ENCODE results near the gene CARMIL3. TPM values are rescaled to one million over a fixed set of nuclear protein-coding genes. Genes with fewer than 3 reads are reported as not detected.
A peak's percentile ranks its signal among the peaks of the same experiment; 100 is the strongest.

The CARMIL3 gene
- total RNA-seq, 4 donors from 2014 or later = 0.63 to 1.3 (median 0.99) TPM

DNA sequence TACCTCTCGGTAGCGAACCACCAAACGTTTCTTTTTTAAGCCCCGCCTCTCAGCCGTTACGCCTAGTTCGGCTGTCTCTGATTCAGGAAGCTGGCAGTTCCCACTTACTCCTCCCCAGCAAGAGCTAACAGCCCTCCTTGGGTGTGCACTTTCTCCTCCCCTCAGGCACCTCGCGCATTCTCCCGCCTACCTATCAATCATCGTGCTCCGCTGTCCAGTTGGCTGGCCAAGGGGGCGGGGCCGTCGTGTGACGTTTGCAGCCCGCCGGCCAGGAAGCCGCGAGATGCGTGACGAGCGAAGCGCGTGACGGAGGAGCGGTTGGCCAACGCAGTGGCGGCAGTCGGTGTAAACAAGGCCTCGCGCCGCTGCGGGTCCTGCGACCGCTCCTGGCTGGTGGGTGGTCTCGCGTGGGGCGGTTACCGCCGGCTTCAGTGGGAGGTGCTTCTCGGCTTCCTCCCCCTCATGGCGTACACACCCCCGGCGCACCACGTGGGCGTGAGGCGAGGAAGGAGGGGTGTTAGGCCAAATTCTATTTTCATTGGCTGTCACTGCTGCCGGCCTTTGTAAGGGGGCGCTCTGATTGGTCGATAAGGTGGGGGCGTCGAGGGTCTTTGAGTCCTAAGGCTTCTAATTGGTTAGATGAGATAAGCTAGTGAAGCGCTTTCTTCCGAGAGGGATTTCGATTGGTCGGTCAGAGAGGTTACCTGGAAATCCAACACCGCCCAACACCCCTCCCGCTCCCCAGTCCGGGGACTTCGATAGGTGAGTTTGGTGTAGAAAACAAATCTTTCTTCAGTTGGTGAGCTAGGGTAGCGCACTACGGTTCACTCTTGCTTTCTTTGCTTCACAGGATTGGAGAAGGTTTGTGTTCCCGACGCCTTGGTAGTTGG is 63.0 kb downstream of the CARMIL3 start, which contains the start of the genes DCAF11 and NRL:
Gene DCAF11 (plus strand): TSS at position 246 of the 890 bp plus-strand sequence. CDS start 818 bp downstream, outside the sequence.
Gene NRL (minus strand): TSS at position 418 of the 890 bp plus-strand sequence. CDS start 32,101 bp downstream, outside the sequence.
- Histone ChIP-seq H3K27me3 (no peaks in the 10 kb centered on the region), H3K4me1 (peaks cover 13 to 14% of the 10 kb centered on the region in 2 donors), H3K4me3 (replicated peaks in 1 of 3) (peak within 1 kb of the TSS; percentile 63 to 97 (median 90)), H3K27ac (peak within 1 kb of the TSS; percentile 98 to 100 (median 99)), H3K36me3 (peaks cover 16 to 25% of the 10 kb centered on the region in 2 donors), H3K9me3 (no peaks in the 10 kb centered on the region)
- WGBS, 2 donors = 0% methylated on average over 32 to 45 of the region's 65 CpGs
- TF ChIP-seq, protein P1, sequence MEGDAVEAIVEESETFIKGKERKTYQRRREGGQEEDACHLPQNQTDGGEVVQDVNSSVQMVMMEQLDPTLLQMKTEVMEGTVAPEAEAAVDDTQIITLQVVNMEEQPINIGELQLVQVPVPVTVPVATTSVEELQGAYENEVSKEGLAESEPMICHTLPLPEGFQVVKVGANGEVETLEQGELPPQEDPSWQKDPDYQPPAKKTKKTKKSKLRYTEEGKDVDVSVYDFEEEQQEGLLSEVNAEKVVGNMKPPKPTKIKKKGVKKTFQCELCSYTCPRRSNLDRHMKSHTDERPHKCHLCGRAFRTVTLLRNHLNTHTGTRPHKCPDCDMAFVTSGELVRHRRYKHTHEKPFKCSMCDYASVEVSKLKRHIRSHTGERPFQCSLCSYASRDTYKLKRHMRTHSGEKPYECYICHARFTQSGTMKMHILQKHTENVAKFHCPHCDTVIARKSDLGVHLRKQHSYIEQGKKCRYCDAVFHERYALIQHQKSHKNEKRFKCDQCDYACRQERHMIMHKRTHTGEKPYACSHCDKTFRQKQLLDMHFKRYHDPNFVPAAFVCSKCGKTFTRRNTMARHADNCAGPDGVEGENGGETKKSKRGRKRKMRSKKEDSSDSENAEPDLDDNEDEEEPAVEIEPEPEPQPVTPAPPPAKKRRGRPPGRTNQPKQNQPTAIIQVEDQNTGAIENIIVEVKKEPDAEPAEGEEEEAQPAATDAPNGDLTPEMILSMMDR (IDR thresholded peaks at IDR 0.05) = no peak
- TF ChIP-seq POLR2A (IDR thresholded peaks at IDR 0.05) = peak; percentile 41 to 66
- intact Hi-C loops (cut with DNase I) = no loop called here
- DNase-seq = peak; percentile 99

DNA sequence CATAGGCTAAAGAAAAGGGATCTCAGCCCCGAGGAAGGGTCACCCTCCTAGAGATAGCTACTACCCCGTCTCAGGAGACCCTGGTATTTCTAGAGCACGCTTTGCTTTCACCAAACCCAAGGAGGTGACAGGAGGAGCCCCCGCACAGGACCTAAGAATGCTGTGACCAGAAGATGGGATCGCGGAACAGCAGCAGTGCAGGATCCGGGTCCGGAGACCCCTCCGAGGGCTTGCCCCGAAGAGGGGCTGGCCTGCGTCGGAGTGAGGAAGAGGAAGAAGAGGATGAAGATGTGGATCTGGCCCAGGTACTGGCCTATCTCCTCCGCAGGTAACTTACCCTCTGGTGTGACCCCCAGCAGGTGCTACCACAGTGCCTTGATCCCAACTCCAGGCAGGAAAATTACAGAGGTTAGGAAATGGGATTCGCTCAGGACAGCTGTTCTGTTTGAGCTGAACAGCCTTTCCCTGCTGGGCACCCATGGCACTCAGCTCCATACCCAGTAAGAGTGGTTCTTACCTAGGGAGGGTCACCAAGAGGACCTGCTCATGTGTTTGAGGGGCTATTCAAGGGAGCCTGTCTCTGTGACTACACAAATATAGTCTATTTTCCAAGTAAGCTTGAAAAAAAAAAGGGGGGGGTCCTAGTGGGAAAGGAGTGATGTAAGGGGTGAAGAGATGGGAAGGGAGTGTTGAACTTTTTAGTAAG is 63.8 kb downstream of the CARMIL3 start:
- TF ChIP-seq, protein P1 (IDR thresholded peaks at IDR 0.05) = no peak
- no peak for TF ChIP-seq POLR2A (IDR thresholded peaks at IDR 0.05)
- Histone ChIP-seq H3K9me3 (no peaks in the 10 kb centered on the region), H3K4me3 (replicated peaks in 1 of 3) (peak overlapping the region; percentile 60 to 82 (median 63)), H3K27me3 (no peaks in the 10 kb centered on the region), H3K4me1 (peaks cover 13 to 14% of the 10 kb centered on the region in 2 donors), H3K27ac (peak overlapping the region; percentile 11 to 100 (median 98)), H3K36me3 (peaks cover 24 to 31% of the 10 kb centered on the region in 2 donors)
- WGBS, 2 donors = 3% methylated on average over 10 to 14 of the region's 14 CpGs
- no peak for DNase-seq
- intact Hi-C loops (cut with DNase I) = no loop called here

DNA sequence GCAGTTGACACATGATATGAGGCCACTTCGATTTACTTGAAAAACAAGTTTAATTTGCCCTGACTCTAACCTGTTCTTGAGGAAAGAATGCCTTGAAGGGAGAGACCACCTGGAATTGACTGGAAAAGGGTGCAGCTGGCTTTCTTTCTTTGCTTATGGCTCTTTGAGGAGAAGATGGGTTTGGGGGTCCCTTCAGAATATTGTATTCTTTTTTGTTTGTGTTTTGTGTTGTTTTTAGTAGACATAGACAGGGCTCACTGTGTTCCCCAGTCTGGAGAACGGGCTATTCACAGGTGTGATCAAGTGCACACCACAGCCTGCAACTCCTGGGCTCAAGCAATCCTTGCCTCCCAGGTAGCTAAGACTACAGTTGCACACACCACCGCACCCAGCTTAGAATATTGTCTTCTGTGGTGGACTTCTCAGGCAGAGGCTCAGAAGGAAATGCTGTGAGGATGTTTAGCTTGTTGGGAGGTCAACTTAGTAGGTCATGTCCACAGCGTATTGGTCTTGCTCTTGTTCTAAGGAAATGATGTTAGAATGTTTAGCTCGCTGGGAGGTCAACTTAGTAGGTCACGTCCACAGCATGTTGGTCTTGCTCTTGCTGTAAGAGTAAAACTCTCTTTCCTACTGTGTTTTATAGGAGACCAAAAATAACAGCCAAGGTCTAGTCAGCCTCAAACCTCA is 64.5 kb downstream of the CARMIL3 start:
- intact Hi-C loops (cut with DNase I) = no loop called here
- Histone ChIP-seq H3K27me3 (no peaks in the 10 kb centered on the region), H3K4me1 (peaks cover 13 to 14% of the 10 kb centered on the region in 2 donors), H3K4me3 (replicated peaks in 1 of 3) (peak overlapping the region in 2 of 3 donors; percentile 60 to 63), H3K36me3 (peaks cover 31 to 38% of the 10 kb centered on the region in 2 donors), H3K27ac (no peak overlapping the region), H3K9me3 (no peaks in the 10 kb centered on the region)
- WGBS, 2 donors = 58 to 76% methylated on average over 6 of the region's 6 CpGs
- no peak for DNase-seq
- TF ChIP-seq POLR2A (IDR thresholded peaks at IDR 0.05) = no peak
- TF ChIP-seq, protein P1 (IDR thresholded peaks at IDR 0.05) = no peak

DNA sequence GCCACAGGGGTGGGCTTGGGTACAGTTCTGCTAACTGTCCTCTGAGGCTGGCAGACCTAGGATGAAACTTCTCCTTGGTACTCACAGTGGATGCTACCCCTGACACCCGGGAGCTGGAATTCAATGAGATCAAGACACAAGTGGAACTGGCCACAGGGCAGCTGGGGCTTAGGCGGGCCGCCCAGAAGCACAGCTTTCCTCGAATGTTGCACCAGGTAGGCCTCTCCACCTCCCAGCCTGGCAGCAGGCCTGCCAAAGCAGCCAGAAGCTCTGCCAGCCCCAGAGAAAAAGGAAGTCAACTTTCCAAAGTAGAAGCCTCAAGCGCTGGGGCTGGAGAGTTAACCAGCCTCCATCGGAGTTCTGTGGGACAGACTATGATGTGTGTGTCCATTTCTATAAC is 65.4 kb downstream of the CARMIL3 start:
- H3K36me3 ChIP-seq = peaks cover 40 to 47% of the 10 kb centered on the region in 2 donors
- H3K27ac ChIP-seq = no peak overlapping the region
- TF ChIP-seq, protein P1 (IDR thresholded peaks at IDR 0.05) = no peak
- TF ChIP-seq POLR2A (IDR thresholded peaks at IDR 0.05) = no peak
- peaks cover 13 to 14% of the 10 kb centered on the region in 2 donors for H3K4me1 ChIP-seq
- intact Hi-C loops (cut with DNase I) = no loop called here
- WGBS, 2 donors = 90% methylated on average over 6 of the region's 6 CpGs
- H3K4me3 ChIP-seq (replicated peaks in 1 of 3) = no peak overlapping the region
- H3K9me3 ChIP-seq = no peaks in the 10 kb centered on the region
- DNase-seq = no peak
- no peaks in the 10 kb centered on the region for H3K27me3 ChIP-seq

Other genes with a start within 250 kb of the CARMIL3 start
- gene DHRS4, start 98.2 kb upstream of the CARMIL3 start, total RNA-seq = 10 to 100 TPM; 19.2 to 55.7 (median 37.7) TPM
- gene DHRS4L2, start 63.1 kb upstream of the CARMIL3 start, total RNA-seq = 10 to 100 TPM in 2 of 4 donors, 1 to 10 TPM in 2; 4.7 to 27.1 (median 12.6) TPM
- gene CPNE6, start 19.6 kb downstream of the CARMIL3 start, total RNA-seq = under 1 TPM in 1 of 4 donors, not detected in 3; 0.29 TPM
- 10 to 100 TPM; 29.8 to 47.4 (median 39.3) TPM for gene PCK2, start 42.3 kb downstream of the CARMIL3 start, total RNA-seq
- gene DCAF11, start 62.8 kb downstream of the CARMIL3 start, total RNA-seq = 100 to 1,000 TPM in 3 of 4 donors, 10 to 100 TPM in 1; 90.6 to 155 (median 132) TPM
- 10 to 100 TPM in 2 of 4 donors, 1 to 10 TPM in 2; 2.1 to 11.7 (median 8.4) TPM for gene NRL, start 62.9 kb downstream of the CARMIL3 start, total RNA-seq
- gene FITM1, start 78.7 kb downstream of the CARMIL3 start, total RNA-seq = 1 to 10 TPM in 2 of 4 donors, under 1 TPM in 1, not detected in 1; 0.63 to 3.5 (median 2.7) TPM
- 100 to 1,000 TPM; 117 to 193 (median 186) TPM for gene PSME1, start 84.2 kb downstream of the CARMIL3 start, total RNA-seq
- gene EMC9, start 89.6 kb downstream of the CARMIL3 start, total RNA-seq = 10 to 100 TPM in 3 of 4 donors, 1 to 10 TPM in 1; 8.3 to 25.5 (median 16.9) TPM
- 10 to 100 TPM; 31.3 to 66.6 (median 47.5) TPM for gene PSME2, start 94.6 kb downstream of the CARMIL3 start, total RNA-seq
- 100 to 1,000 TPM in 1 of 4 donors, 10 to 100 TPM in 3; 30.6 to 106 (median 67.6) TPM for gene RNF31, start 95.5 kb downstream of the CARMIL3 start, total RNA-seq
- gene IRF9, start 109.3 kb downstream of the CARMIL3 start, total RNA-seq = 10 to 100 TPM; 55.1 to 92.3 (median 70.0) TPM
- 1 to 10 TPM; 4.1 to 7.1 (median 5.4) TPM for gene REC8, start 120.1 kb downstream of the CARMIL3 start, total RNA-seq
- gene IPO4, start 136.8 kb downstream of the CARMIL3 start, total RNA-seq = 10 to 100 TPM; 28.1 to 49.0 (median 31.3) TPM
- 100 to 1,000 TPM in 3 of 4 donors, 10 to 100 TPM in 1; 92.0 to 114 (median 107) TPM for gene TM9SF1, start 143.4 kb downstream of the CARMIL3 start, total RNA-seq
- gene TSSK4, start 153.7 kb downstream of the CARMIL3 start, total RNA-seq = not detected
- gene CHMP4A, start 161.5 kb downstream of the CARMIL3 start, total RNA-seq = 10 to 100 TPM; 26.5 to 60.2 (median 46.2) TPM
- gene MDP1, start 164.1 kb downstream of the CARMIL3 start, total RNA-seq = 10 to 100 TPM; 13.1 to 55.9 (median 25.4) TPM
- gene NEDD8, start 180.4 kb downstream of the CARMIL3 start, total RNA-seq = 100 to 1,000 TPM; 149 to 317 (median 172) TPM
- 100 to 1,000 TPM in 2 of 4 donors, 10 to 100 TPM in 2; 68.8 to 237 (median 110) TPM for gene GMPR2, start 180.9 kb downstream of the CARMIL3 start, total RNA-seq
- gene TINF2, start 190.6 kb downstream of the CARMIL3 start, total RNA-seq = 100 to 1,000 TPM in 1 of 4 donors, 10 to 100 TPM in 3; 67.3 to 101 (median 71.6) TPM
- 1 to 10 TPM; 1.9 to 2.8 (median 2.0) TPM for gene TGM1, start 211.2 kb downstream of the CARMIL3 start, total RNA-seq
- 10 to 100 TPM; 29.8 to 44.8 (median 33.5) TPM for gene RABGGTA, start 219.6 kb downstream of the CARMIL3 start, total RNA-seq
- gene DHRS1, start 247.8 kb downstream of the CARMIL3 start, total RNA-seq = 10 to 100 TPM; 35.2 to 59.3 (median 38.3) TPM
- gene NOP9, start 247.8 kb downstream of the CARMIL3 start, total RNA-seq = 10 to 100 TPM; 16.4 to 22.3 (median 20.7) TPM

Measured in thyroid gland (tissue), 4 donors.